Astrocyte (in vitro differentiated cells and primary cell): ENCODE results near the gene NCAM2. TPM values are rescaled to one million over a fixed set of nuclear protein-coding genes. Genes with fewer than 3 reads are reported as not detected.

Source experiments
- DNase-seq: peaks from one replicate; pipeline ENCODE4 v3.0.0-alpha.2; 2010; ENCODE audit warnings: low read depth
- FAIRE-seq: peaks from 2 replicates; lab custom pipeline; 2011; peaks lifted over from hg19 to GRCh38; lab: Jason Lieb, UNC
- H2AFZ ChIP-seq: 2 replicates; pipeline ENCODE4 v1.6.0; 2012; ENCODE audit warnings: low read depth, low read length, inconsistent platforms
- H3K27ac ChIP-seq: 2 replicates; pipeline ENCODE4 v1.5.1; 2011; ENCODE audit warnings: low read depth, low read length, inconsistent platforms
- H3K27me3 ChIP-seq: 2 replicates; pipeline ENCODE4 v1.6.0; 2011; ENCODE audit warnings: low read length, inconsistent platforms; ENCODE audit not compliant: insufficient read depth
- H3K36me3 ChIP-seq: 2 replicates; pipeline ENCODE4 v1.5.1; 2011; ENCODE audit warnings: low read length, inconsistent platforms; ENCODE audit not compliant: insufficient read depth
- H3K4me1 ChIP-seq: 2 replicates; pipeline ENCODE4 v1.5.1; 2011; ENCODE audit warnings: low read length, inconsistent platforms; ENCODE audit not compliant: insufficient read depth
- H3K4me2 ChIP-seq: 2 replicates; pipeline ENCODE4 v1.6.0; 2012; ENCODE audit warnings: low read length, inconsistent platforms
- H3K4me3 ChIP-seq: 2 replicates; pipeline ENCODE4 v1.5.1; 2011; ENCODE audit warnings: low read depth, mild to moderate bottlenecking, low read length, inconsistent platforms; ENCODE audit not compliant: insufficient read depth
- H3K79me2 ChIP-seq: 2 replicates; pipeline ENCODE4 v1.6.0; 2012; ENCODE audit warnings: mild to moderate bottlenecking, low read length, inconsistent platforms; ENCODE audit not compliant: insufficient read depth
- H3K9ac ChIP-seq: 2 replicates; pipeline ENCODE4 v1.6.0; 2012; ENCODE audit warnings: mild to moderate bottlenecking, low read length, inconsistent platforms
- H3K9me3 ChIP-seq: 2 replicates; pipeline ENCODE4 v1.5.1; 2012; ENCODE audit warnings: low read depth, mild to moderate bottlenecking, low read length, inconsistent platforms; ENCODE audit not compliant: insufficient read depth
- H4K20me1 ChIP-seq: 2 replicates; pipeline ENCODE4 v1.6.0; 2012; ENCODE audit warnings: low read length, inconsistent platforms; ENCODE audit not compliant: insufficient read depth
- H3K27ac Mint-ChIP-seq: one replicate; pipeline ENCODE4 v1.8.0; 2021; ENCODE audit warnings: mild to moderate bottlenecking, mixed read lengths; ENCODE audit not compliant: unreplicated experiment
- H3K27me3 Mint-ChIP-seq: one replicate; pipeline ENCODE4 v1.8.0; 2021; ENCODE audit warnings: low read depth, mixed read lengths; ENCODE audit not compliant: unreplicated experiment
- H3K36me3 Mint-ChIP-seq: one replicate; pipeline ENCODE4 v1.8.0; 2021; ENCODE audit warnings: low read depth, mixed read lengths; ENCODE audit not compliant: unreplicated experiment
- H3K4me1 Mint-ChIP-seq: one replicate; pipeline ENCODE4 v1.8.0; 2021; ENCODE audit warnings: low read depth, mixed read lengths; ENCODE audit not compliant: unreplicated experiment
- H3K4me3 Mint-ChIP-seq: one replicate; pipeline ENCODE4 v1.8.0; 2021; ENCODE audit warnings: mild to moderate bottlenecking, moderate library complexity, mixed read lengths; ENCODE audit not compliant: unreplicated experiment
- H3K9me3 Mint-ChIP-seq: one replicate; pipeline ENCODE4 v1.8.0; 2021; ENCODE audit warnings: mild to moderate bottlenecking, mixed read lengths; ENCODE audit not compliant: unreplicated experiment
- CTCF ChIP-seq: IDR thresholded peaks from 2 replicates; pipeline ENCODE4 v1.5.1; 2011; ENCODE audit warnings: low read depth, mild to moderate bottlenecking, inconsistent platforms, low read length, moderate library complexity; ENCODE audit not compliant: insufficient read depth
- EZH2 ChIP-seq: IDR thresholded peaks from 2 replicates; pipeline ENCODE4 v1.6.1; 2012; ENCODE audit warnings: mild to moderate bottlenecking, low read length, inconsistent platforms; ENCODE audit not compliant: insufficient read depth
- total RNA-seq: library from RNA; stranded (reverse); gene quantifications from 2 replicates; pipeline ENCODE4 v1.2.1, GENCODE V29; 2021

Gene NCAM2
- total RNA-seq, 1 donor from 2014 or later: 6.8 TPM

- no peak for TF ChIP-seq CTCF
- TF ChIP-seq EZH2: no peak
- DNase-seq: no peak
- Histone ChIP-seq H3K9ac (no peak overlapping the region), H3K36me3 (no peaks in the 10 kb centered on the region), H4K20me1 (no peaks in the 10 kb centered on the region), H3K27ac (no peak overlapping the region), H3K4me1 (no peaks in the 10 kb centered on the region), H3K4me2 (no peak overlapping the region), H3K9me3 (no peaks in the 10 kb centered on the region), H3K27me3 (no peaks in the 10 kb centered on the region), H3K4me3 (no peak overlapping the region), H3K79me2 (no peaks in the 10 kb centered on the region), H2AFZ (no peak overlapping the region)
- Mint-ChIP-seq H3K27ac (no peak overlapping the region), H3K9me3 (no peaks in the 10 kb centered on the region), H3K4me3 (no peak overlapping the region), H3K4me1 (no peaks in the 10 kb centered on the region), H3K27me3 (no peaks in the 10 kb centered on the region), H3K36me3 (no peaks in the 10 kb centered on the region)
- no peak for FAIRE-seq
Observed at GRCh38 chr21:21508859-21509258, 510.6 kb downstream of the NCAM2 start.

GRCh38 chr21:21530680-21531079 lies 532.5 kb downstream of the NCAM2 start:
- no peak for TF ChIP-seq CTCF
- TF ChIP-seq EZH2: no peak
- Histone ChIP-seq H3K4me1 (no peaks in the 10 kb centered on the region), H3K4me3 (no peak overlapping the region), H2AFZ (no peak overlapping the region), H3K9ac (no peak overlapping the region), H3K9me3 (no peaks in the 10 kb centered on the region), H3K4me2 (no peak overlapping the region), H3K79me2 (no peaks in the 10 kb centered on the region), H4K20me1 (no peaks in the 10 kb centered on the region), H3K36me3 (no peaks in the 10 kb centered on the region), H3K27ac (no peak overlapping the region), H3K27me3 (no peaks in the 10 kb centered on the region)
- Mint-ChIP-seq H3K4me1 (no peaks in the 10 kb centered on the region), H3K4me3 (no peak overlapping the region), H3K27ac (no peak overlapping the region), H3K9me3 (no peaks in the 10 kb centered on the region), H3K36me3 (no peaks in the 10 kb centered on the region), H3K27me3 (no peaks in the 10 kb centered on the region)
- DNase-seq (no peak), FAIRE-seq (no peak)

- no peak overlapping the region for H2AFZ ChIP-seq
- no peak overlapping the region for H3K27ac ChIP-seq
- H3K27me3 Mint-ChIP-seq: no peaks in the 10 kb centered on the region
- no peaks in the 10 kb centered on the region for H3K79me2 ChIP-seq
- no peaks in the 10 kb centered on the region for H3K9me3 ChIP-seq
- H3K9ac ChIP-seq: no peak overlapping the region
- no peaks in the 10 kb centered on the region for H3K36me3 ChIP-seq
- no peak for TF ChIP-seq EZH2
- TF ChIP-seq CTCF: no peak
- FAIRE-seq: no peak
- H3K27ac Mint-ChIP-seq: no peak overlapping the region
- H3K4me3 ChIP-seq: no peak overlapping the region
- peak; percentile 1 for DNase-seq
- H3K36me3 Mint-ChIP-seq: no peaks in the 10 kb centered on the region
- no peaks in the 10 kb centered on the region for H4K20me1 ChIP-seq
- H3K4me1 ChIP-seq: no peaks in the 10 kb centered on the region
- no peak overlapping the region for H3K4me3 Mint-ChIP-seq
- H3K9me3 Mint-ChIP-seq: no peaks in the 10 kb centered on the region
- H3K4me1 Mint-ChIP-seq: no peaks in the 10 kb centered on the region
- H3K27me3 ChIP-seq: no peaks in the 10 kb centered on the region
- H3K4me2 ChIP-seq: no peak overlapping the region
Observed at GRCh38 chr21:21547368-21547953, 549.3 kb downstream of the NCAM2 start.
